K562 (cell line): Measurements from ENCODE around the gene DAD1. TPM values are rescaled to one million over a fixed set of nuclear protein-coding genes. Genes with fewer than 3 reads are reported as not detected.

Source experiments
- ARHGAP35 ChIP-seq: fragments of 450-650 bp; IDR thresholded peaks from 2 replicates; pipeline ENCODE4 v1.6.1; 2018; ENCODE audit not compliant: partially characterized antibody
- ARID1B ChIP-seq: fragments of 450-650 bp; IDR thresholded peaks from 2 replicates; pipeline ENCODE4 v1.6.1; 2016; ENCODE audit warnings: antibody characterized with exemption, mild to moderate bottlenecking, inconsistent platforms
- ATF6 ChIP-seq: sonication (generic); formaldehyde crosslinking; IDR thresholded peaks from 2 replicates; pipeline ENCODE4 v1.4.0; 2020; ENCODE audit warnings: mild to moderate bottlenecking, missing genetic modification reagents
- BACH1 ChIP-seq: fragments of 200-800 bp; sonication (Bioruptor generic); IDR thresholded peaks from 2 replicates; pipeline ENCODE4 v1.6.1; 2016; ENCODE audit warnings: missing genetic modification characterization, missing compliant biosample characterization
- CEBPB ChIP-seq: fragments of 450-650 bp; IDR thresholded peaks from 2 replicates; pipeline ENCODE4 v1.6.1; 2016; ENCODE audit warnings: missing genetic modification characterization, missing compliant biosample characterization
- CHD2 ChIP-seq: IDR thresholded peaks from 2 replicates; pipeline ENCODE4 v1.6.1; 2011; ENCODE audit warnings: low read depth, low read length
- DACH1 ChIP-seq: fragments of 450-650 bp; IDR thresholded peaks from 2 replicates; pipeline ENCODE4 v1.6.1; 2018; ENCODE audit not compliant: partially characterized antibody
- HNRNPK ChIP-seq: fragments of 200-400 bp; formaldehyde crosslinking; IDR thresholded peaks from one replicate; pipeline ENCODE4 v1.6.1; 2018; ENCODE audit warnings: mild to moderate bottlenecking, low read depth, low read length; ENCODE audit not compliant: poor library complexity, severe bottlenecking
- HNRNPLL ChIP-seq: fragments of 200-400 bp; formaldehyde crosslinking; IDR thresholded peaks from 2 replicates; pipeline ENCODE4 v1.6.1; 2017; ENCODE audit warnings: low read length, low read depth, mild to moderate bottlenecking; ENCODE audit not compliant: poor library complexity, severe bottlenecking
- JUNB ChIP-seq: fragments of 450-650 bp; formaldehyde crosslinking; conservative IDR thresholded peaks from 2 replicates; pipeline ENCODE4 v1.4.0; 2020; ENCODE audit warnings: mild to moderate bottlenecking
- KLF16 ChIP-seq: IDR thresholded peaks from 2 replicates; pipeline ENCODE4 v1.6.1; 2016; ENCODE audit warnings: antibody characterized with exemption
- KLF6 ChIP-seq: fragments of 250-450 bp; sonication (Bioruptor Pico); IDR thresholded peaks from 2 replicates; pipeline ENCODE4 v1.4.0; 2020; ENCODE audit warnings: mild to moderate bottlenecking, moderate library complexity, borderline replicate concordance
- MAFK ChIP-seq: IDR thresholded peaks from 2 replicates; pipeline ENCODE4 v1.6.1; 2011; ENCODE audit warnings: low read length, improper control_type of control experiment
- MBD2 ChIP-seq: sonication (generic); IDR thresholded peaks from 2 replicates; pipeline ENCODE4 v1.6.1; 2016; ENCODE audit warnings: low read depth, borderline replicate concordance
- MEF2A ChIP-seq: IDR thresholded peaks from 2 replicates; pipeline ENCODE4 v1.6.1; 2011; ENCODE audit warnings: low read depth, mild to moderate bottlenecking, low read length, moderate library complexity; ENCODE audit not compliant: control insufficient read depth
- PHF20 ChIP-seq: fragments of 450-650 bp; IDR thresholded peaks from 2 replicates; pipeline ENCODE4 v1.6.1; 2018; ENCODE audit not compliant: partially characterized antibody
- POLR2B ChIP-seq: fragments of 450-650 bp; IDR thresholded peaks from 2 replicates; pipeline ENCODE4 v1.6.1; 2018; ENCODE audit warnings: low read depth; ENCODE audit not compliant: partially characterized antibody
- PURB ChIP-seq: sonication (generic); formaldehyde crosslinking; IDR thresholded peaks from 2 replicates; pipeline ENCODE4 v1.9.0; 2021; ENCODE audit warnings: low read depth, mild to moderate bottlenecking, missing genetic modification reagents
- RBM14 ChIP-seq: fragments of 200-400 bp; formaldehyde crosslinking; IDR thresholded peaks from 2 replicates; pipeline ENCODE4 v1.6.1; 2018; ENCODE audit warnings: low read depth, mild to moderate bottlenecking, low read length, moderate library complexity, borderline replicate concordance; ENCODE audit not compliant: insufficient read depth
- RBM39 ChIP-seq: fragments of 200-400 bp; formaldehyde crosslinking; optimal IDR thresholded peaks from 2 replicates; pipeline ENCODE3; 2018; ENCODE audit warnings: low read depth, low read length
- RFX1 ChIP-seq: fragments of 450-650 bp; IDR thresholded peaks from 2 replicates; pipeline ENCODE4 v1.6.1; 2016; ENCODE audit warnings: mild to moderate bottlenecking, moderate library complexity
- SRSF3 ChIP-seq: fragments of 200-400 bp; formaldehyde crosslinking; IDR thresholded peaks from 2 replicates; pipeline ENCODE4 v1.6.1; 2016; ENCODE audit warnings: mild to moderate bottlenecking, low read length, moderate library complexity; ENCODE audit not compliant: insufficient read depth
- TAF9B ChIP-seq: fragments of 450-650 bp; IDR thresholded peaks from 2 replicates; pipeline ENCODE4 v1.6.1; 2018; ENCODE audit warnings: mild to moderate bottlenecking; ENCODE audit not compliant: partially characterized antibody
- ZKSCAN3 ChIP-seq: fragments of 250-450 bp; sonication (Bioruptor Pico); IDR thresholded peaks from 2 replicates; pipeline ENCODE4 v1.4.0; 2020
- ZNF24 ChIP-seq: fragments of 450-650 bp; IDR thresholded peaks from 2 replicates; pipeline ENCODE4 v1.6.1; 2016
- ZNF445 ChIP-seq: fragments of 250-450 bp; sonication (Bioruptor Pico); IDR thresholded peaks from 2 replicates; pipeline ENCODE4 v1.4.0; 2020; ENCODE audit warnings: low read depth, mild to moderate bottlenecking, moderate library complexity
- ZNF655 ChIP-seq: fragments of 250-450 bp; sonication (Bioruptor Pico); IDR thresholded peaks from 2 replicates; pipeline ENCODE4 v1.5.0; 2021
- polyA plus RNA-seq, 8 experiments: library from polyadenylated mRNA; depleted of rRNA in 4 of 8; stranded (reverse) in 5 of 8; unstranded in 3 of 8; fragments of >200 nt; fragmentation: Nextera tagmentation in 2 of 8; fragmentation: Illumina TruSeq in 1 of 8; extraction: Ambion mirVana in 2 of 8; extraction: Trizol in 1 of 8; gene quantifications; 2 replicates each; pipeline versions ENCODE4 v1.2.1 to v1.2.3, GENCODE V29; 2011 to 2014; ENCODE audit warnings: inconsistent platforms in 1 of 8, missing spikeins in 1 of 8
- total RNA-seq, 7 experiments: library from RNA; depleted of rRNA in 6 of 7; stranded (reverse); fragments of >200 nt in 6 of 7; fragmentation: Illumina TruSeq in 2 of 7; extraction: Trizol in 2 of 7; gene quantifications; 2 replicates each; pipeline versions ENCODE4 v1.2.1 to v1.2.3, GENCODE V29; 2011 to 2021; ENCODE audit warnings: low replicate concordance in 1 of 7
- TF ChIP-seq, protein P1 (sequence below): sonication (generic); formaldehyde crosslinking; IDR thresholded peaks from 2 replicates; pipeline ENCODE4 v1.8.1; 2022; ENCODE audit warnings: missing genetic modification reagents

Gene DAD1
- total and polyA plus RNA-seq, 9 of the 15 experiments (the other 6 are each of a cell fraction or from before 2014, with no cell fraction given): 104 to 617 (median 222) TPM

DNA sequence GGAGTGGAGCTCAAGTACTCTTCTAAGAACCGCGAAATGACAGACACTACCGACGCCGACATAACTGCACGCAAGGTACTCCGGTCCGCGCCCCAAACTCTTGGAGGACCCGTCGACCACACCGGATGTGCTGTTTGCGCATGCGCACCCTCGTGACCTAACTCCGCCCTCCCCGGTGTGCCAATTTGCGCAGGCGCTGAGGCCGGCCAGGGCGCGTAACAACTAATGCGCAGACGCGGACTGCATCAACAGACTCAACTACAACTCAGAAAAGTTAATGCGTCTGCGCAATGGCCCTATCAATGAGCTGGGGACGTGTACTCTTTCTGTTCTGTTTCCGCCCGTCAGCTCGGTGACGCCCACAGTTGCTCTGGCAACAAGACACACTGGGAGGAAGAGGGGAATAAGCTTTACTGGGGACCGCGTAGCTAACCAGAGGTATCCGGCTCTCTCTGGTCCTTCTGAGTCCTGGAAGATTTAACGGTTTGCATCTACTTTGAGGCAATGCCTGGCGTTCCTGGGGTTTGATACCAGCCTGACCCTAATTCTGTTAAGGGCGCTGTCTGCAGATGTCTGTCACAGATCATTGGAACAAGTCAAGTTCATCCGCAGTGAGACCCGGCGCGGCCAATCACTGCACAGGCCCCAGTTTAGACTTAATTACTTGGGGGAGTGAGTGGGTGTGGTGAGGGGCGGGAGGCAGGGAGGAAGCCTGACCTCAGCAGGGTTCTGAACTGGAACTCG is at the start of gene DAD1 (continued):
- TF ChIP-seq SRSF3 (no peak), ARHGAP35 (no peak), MEF2A (no peak), BACH1 (tag) (no peak), ARID1B (no peak), KLF16 (no peak), PHF20 (no peak), CHD2 (no peak), PURB (CRISPR knock-in tag) (no peak), KLF6 (CRISPR knock-in tag) (no peak), MAFK (no peak), POLR2B (peak; percentile 91), TAF9B (no peak), RBM39 (no peak), HNRNPLL (peak; percentile 84), RFX1 (peak; percentile 98), HNRNPK (no peak), ZNF445 (CRISPR knock-in tag) (no peak), ZNF655 (CRISPR knock-in tag) (no peak), DACH1 (no peak), ATF6 (no peak), MBD2 (peak; percentile 51), RBM14 (no peak), JUNB (no peak), ZNF24 (no peak), ZKSCAN3 (CRISPR knock-in tag) (no peak), CEBPB (tag) (no peak)
- TF ChIP-seq, protein P1, sequence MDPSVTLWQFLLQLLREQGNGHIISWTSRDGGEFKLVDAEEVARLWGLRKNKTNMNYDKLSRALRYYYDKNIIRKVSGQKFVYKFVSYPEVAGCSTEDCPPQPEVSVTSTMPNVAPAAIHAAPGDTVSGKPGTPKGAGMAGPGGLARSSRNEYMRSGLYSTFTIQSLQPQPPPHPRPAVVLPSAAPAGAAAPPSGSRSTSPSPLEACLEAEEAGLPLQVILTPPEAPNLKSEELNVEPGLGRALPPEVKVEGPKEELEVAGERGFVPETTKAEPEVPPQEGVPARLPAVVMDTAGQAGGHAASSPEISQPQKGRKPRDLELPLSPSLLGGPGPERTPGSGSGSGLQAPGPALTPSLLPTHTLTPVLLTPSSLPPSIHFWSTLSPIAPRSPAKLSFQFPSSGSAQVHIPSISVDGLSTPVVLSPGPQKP (CRISPR knock-in tag): no peak
